GM12878 (cell line): ENCODE measurements around the gene CAMTA1. TPM values are rescaled to one million over a fixed set of nuclear protein-coding genes. Genes with fewer than 3 reads are reported as not detected.

ENCODE experiments used
- ATAC-seq: fragments of 200-7000 bp; cut with Tn5 transposase; 3 replicates; pipeline ENCODE4 v1.9.1; 2020; ENCODE audit warnings: mild to moderate bottlenecking, moderate library complexity
- BruUV-seq: library from RNA; stranded (reverse); fragments of 400-500 nt; replicated peaks from 2 replicates; lab custom pipeline; 2021; lab: Mats Ljungman, UMichigan
- CTCF ChIA-PET: fragments of 300-600 bp; sonication (Branson Sonifier 250); formaldehyde crosslinking; extraction: SDS; loops from one replicate; lab custom pipeline; 2021; ENCODE audit warnings: inconsistent platforms; lab: Yijun Ruan, JAX
- POLR2A ChIA-PET: fragments of 350-600 bp; formaldehyde crosslinking; extraction: SDS; loops from one replicate; lab custom pipeline; 2021; ENCODE audit warnings: inconsistent platforms; lab: Charles Lee
- RAD21 ChIA-PET: fragments of 300-600 bp; sonication (Branson Sonifier 250); formaldehyde crosslinking; loops from one replicate; lab custom pipeline; 2023; ENCODE audit warnings: antibody characterized with exemption; ENCODE audit not compliant: unreplicated experiment; lab: Charles Lee
- SMC1A ChIA-PET: fragments of 300-600 bp; sonication (Branson Sonifier 250); formaldehyde crosslinking; loops from one replicate; lab custom pipeline; 2023; ENCODE audit not compliant: unreplicated experiment, uncharacterized antibody; lab: Charles Lee
- DNase-seq: peaks from one replicate; pipeline ENCODE4 v3.0.0-alpha.2; 2011; ENCODE audit warnings: low read depth, low spot score
- FAIRE-seq: peaks from 3 replicates; lab custom pipeline; 2011; peaks lifted over from hg19 to GRCh38; lab: Jason Lieb, UNC
- H2AFZ ChIP-seq: 2 replicates; pipeline ENCODE4 v1.6.0; 2011; ENCODE audit warnings: low read depth, low read length, control low read depth; ENCODE audit not compliant: control insufficient read depth
- H3K27ac ChIP-seq: 2 replicates; pipeline ENCODE4 v1.5.1; 2011; ENCODE audit warnings: control low read depth; ENCODE audit not compliant: control insufficient read depth, insufficient read depth
- H3K27me3 ChIP-seq, 2 experiments: replicated peaks in 1 of 2; 2 replicates each; pipeline versions ENCODE4 v1.6.0 to v1.6.1; 2011; ENCODE audit warnings: low read length in 1 of 2; ENCODE audit not compliant: control insufficient read depth in 2 of 2, insufficient read depth in 2 of 2
- H3K36me3 ChIP-seq, 2 experiments: 2 replicates each; pipeline ENCODE4 v1.5.1; 2011; ENCODE audit warnings: low read length in 1 of 2; ENCODE audit not compliant: control insufficient read depth in 2 of 2, insufficient read depth in 2 of 2
- H3K4me1 ChIP-seq: 2 replicates; pipeline ENCODE4 v1.6.1; 2011; ENCODE audit warnings: mild to moderate bottlenecking, low read length, moderate library complexity, mixed read lengths; ENCODE audit not compliant: control insufficient read depth, insufficient read depth
- H3K4me2 ChIP-seq: 2 replicates; pipeline ENCODE4 v1.6.0; 2011; ENCODE audit warnings: control low read depth; ENCODE audit not compliant: control insufficient read depth, insufficient read depth
- H3K4me3 ChIP-seq: fragments of 200-600 bp; sonication (generic); 2 replicates; pipeline ENCODE4 v1.5.1; 2016
- H3K79me2 ChIP-seq: 2 replicates; pipeline ENCODE4 v1.6.0; 2011; ENCODE audit warnings: low read length; ENCODE audit not compliant: control insufficient read depth, insufficient read depth
- H3K9ac ChIP-seq: 2 replicates; pipeline ENCODE4 v1.8.0; 2011; ENCODE audit warnings: low read length, control low read depth, mixed read lengths; ENCODE audit not compliant: control insufficient read depth, insufficient read depth
- H3K9me3 ChIP-seq: replicated peaks from 3 replicates; pipeline ENCODE4 v1.5.1; 2011; ENCODE audit warnings: mild to moderate bottlenecking, low read length; ENCODE audit not compliant: control insufficient read depth, insufficient read depth
- H4K20me1 ChIP-seq: 2 replicates; pipeline ENCODE4 v1.6.0; 2011; ENCODE audit not compliant: control insufficient read depth, insufficient read depth
- BACH1 ChIP-seq: fragments of 450-650 bp; IDR thresholded peaks from 2 replicates; pipeline ENCODE4 v1.6.1; 2017; ENCODE audit warnings: mild to moderate bottlenecking, borderline replicate concordance
- CEBPB ChIP-seq, 2 experiments: fragments of 150-350 bp in 1 of 2; IDR thresholded peaks; 2 replicates each; pipeline ENCODE4 v1.6.1; 2012 to 2014; ENCODE audit warnings: low read depth in 2 of 2, low read length in 2 of 2, borderline replicate concordance in 1 of 2, inconsistent platforms in 1 of 2
- IKZF2 ChIP-seq, 2 experiments: fragments of 450-650 bp; IDR thresholded peaks; 2 replicates each; pipeline ENCODE4 v1.6.1; 2017; ENCODE audit warnings: mild to moderate bottlenecking in 2 of 2, moderate library complexity in 2 of 2
- LARP7 ChIP-seq: fragments of 450-650 bp; IDR thresholded peaks from 2 replicates; pipeline ENCODE4 v1.6.1; 2017; ENCODE audit warnings: mild to moderate bottlenecking
- NFIC ChIP-seq: IDR thresholded peaks from 2 replicates; pipeline ENCODE4 v1.6.1; 2012; ENCODE audit warnings: low read depth, mild to moderate bottlenecking, inconsistent platforms, low read length, moderate library complexity
- TBL1XR1 ChIP-seq: IDR thresholded peaks from 2 replicates; pipeline ENCODE4 v1.6.1; 2012; ENCODE audit warnings: low read depth, low read length, improper control_type of control experiment
- ZNF217 ChIP-seq: fragments of 450-650 bp; IDR thresholded peaks from 2 replicates; pipeline ENCODE4 v1.6.1; 2017; ENCODE audit warnings: antibody characterized with exemption, mild to moderate bottlenecking
- ZNF384 ChIP-seq: IDR thresholded peaks from 2 replicates; pipeline ENCODE4 v1.6.1; 2012; ENCODE audit warnings: low read depth, mild to moderate bottlenecking, low read length, improper control_type of control experiment, borderline replicate concordance
- WGBS: methylation state at CpG from one replicate; pipeline ENCODE4 v1.1.6; 2016; ENCODE audit warnings: low lambda C conversion rate; ENCODE audit not compliant: insufficient replicate concordance, insufficient coverage; ENCODE audit errors: missing lambda C conversion rate; 5-methylcytosine and 5-hydroxymethylcytosine counted together
- in situ Hi-C: fragments of 300-500 bp; cut with MboI; formaldehyde crosslinking; loops from 9 replicates; pipeline ENCODE4 v1.14.3; 2018; ENCODE audit warnings: mixed read lengths
- intact Hi-C: fragments of 100-400 bp; cut with micrococcal nuclease; formaldehyde crosslinking; loops from one replicate; pipeline ENCODE4 v1.14.2; 2022; ENCODE audit not compliant: unreplicated experiment
- polyA plus RNA-seq, 11 experiments: library from polyadenylated mRNA; depleted of rRNA in 4 of 11; unstranded in 6 of 11; stranded (reverse) in 5 of 11; fragments of >200 nt; fragmentation: Nextera tagmentation in 4 of 11; fragmentation: Illumina TruSeq in 1 of 11; extraction: Ambion mirVana in 4 of 11; extraction: Trizol in 1 of 11; gene quantifications; 1 replicate in 1 of 11; 2 replicates in 10 of 11; pipeline versions ENCODE4 v1.2.1 to v1.2.3, GENCODE V29; 2011 to 2016; ENCODE audit warnings: inconsistent platforms in 2 of 11, missing spikeins in 2 of 11, low read depth in 1 of 11
- total RNA-seq, 4 experiments: library from RNA; depleted of rRNA in 3 of 4; stranded (reverse); fragments of >200 nt in 3 of 4; fragmentation: Illumina TruSeq in 1 of 4; extraction: Trizol in 1 of 4; gene quantifications; 2 replicates each; pipeline versions ENCODE4 v1.2.1 to v1.2.3, GENCODE V29; 2013 to 2021
- TF ChIP-seq, protein P1 (sequence below): fragments of 450-650 bp; IDR thresholded peaks from 2 replicates; pipeline ENCODE4 v1.6.1; 2017; ENCODE audit warnings: low read depth, mild to moderate bottlenecking, moderate library complexity

The CAMTA1 gene
- total and polyA plus RNA-seq, 10 of the 15 experiments (the other 5 are each of a cell fraction or from before 2014, with no cell fraction given) = 37.7 to 148 (median 76.4) TPM

DNA sequence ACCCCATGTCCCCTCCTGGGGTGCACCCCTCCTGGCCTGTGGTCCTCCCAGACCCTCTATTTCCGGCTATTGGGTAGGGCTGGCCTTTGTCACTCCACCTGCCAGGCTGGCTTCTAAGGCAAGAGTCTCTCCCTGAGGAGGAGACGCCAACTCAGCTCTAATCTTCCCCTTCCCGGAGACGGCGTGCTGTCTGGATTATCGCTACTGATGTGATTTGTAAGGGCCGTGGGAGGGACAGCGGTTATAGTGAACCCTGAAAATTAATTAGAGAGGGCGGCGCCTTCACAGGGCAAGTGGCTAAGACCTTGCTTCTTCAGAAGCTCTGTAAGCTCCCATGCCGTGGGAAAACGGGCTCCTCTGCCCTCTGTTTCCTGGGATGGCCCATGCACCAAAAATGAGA is 778.9 kb downstream of the CAMTA1 start:
- Histone ChIP-seq H3K79me2 (no peaks in the 10 kb centered on the region), H3K9me3 (no peaks in the 10 kb centered on the region; the same call in 2 of the 3 replicates), H3K27me3 (no peaks in the 10 kb centered on the region; a peak in 1 of 4 replicates), H3K36me3 (no peaks in the 10 kb centered on the region), H3K9ac (no peak overlapping the region), H3K27ac (no peak overlapping the region), H3K4me2 (no peak overlapping the region), H2AFZ (no peak overlapping the region), H3K4me3 (no peak overlapping the region), H4K20me1 (no peaks in the 10 kb centered on the region), H3K4me1 (no peaks in the 10 kb centered on the region)
- DNase-seq (no peak), FAIRE-seq (no peak), ATAC-seq (no peak)
- in situ Hi-C loops = no loop called here
- WGBS = 32% methylated on average over 12 of the region's 12 CpGs
- intact Hi-C loops = no loop called here
- ChIA-PET POLR2A (no interaction called here), SMC1A (no interaction called here), RAD21 (no interaction called here), CTCF (no interaction called here)
- no TSS peak for BruUV-seq
- TF ChIP-seq ZNF384 (no peak), NFIC (no peak), TBL1XR1 (no peak), LARP7 (no peak), ZNF217 (no peak), BACH1 (no peak), IKZF2 (IDR thresholded peaks at IDR 0.05) (no peak), CEBPB (IDR thresholded peaks at IDR 0.05; ENCODE audit: borderline replicate concordance in 1 of 2, low read depth in 2 of 2, low read length in 2 of 2) (no peak)
- TF ChIP-seq, protein P1, sequence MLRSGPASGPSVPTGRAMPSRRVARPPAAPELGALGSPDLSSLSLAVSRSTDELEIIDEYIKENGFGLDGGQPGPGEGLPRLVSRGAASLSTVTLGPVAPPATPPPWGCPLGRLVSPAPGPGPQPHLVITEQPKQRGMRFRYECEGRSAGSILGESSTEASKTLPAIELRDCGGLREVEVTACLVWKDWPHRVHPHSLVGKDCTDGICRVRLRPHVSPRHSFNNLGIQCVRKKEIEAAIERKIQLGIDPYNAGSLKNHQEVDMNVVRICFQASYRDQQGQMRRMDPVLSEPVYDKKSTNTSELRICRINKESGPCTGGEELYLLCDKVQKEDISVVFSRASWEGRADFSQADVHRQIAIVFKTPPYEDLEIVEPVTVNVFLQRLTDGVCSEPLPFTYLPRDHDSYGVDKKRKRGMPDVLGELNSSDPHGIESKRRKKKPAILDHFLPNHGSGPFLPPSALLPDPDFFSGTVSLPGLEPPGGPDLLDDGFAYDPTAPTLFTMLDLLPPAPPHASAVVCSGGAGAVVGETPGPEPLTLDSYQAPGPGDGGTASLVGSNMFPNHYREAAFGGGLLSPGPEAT = no peak
